HG03521 (cell line): ENCODE results near the gene GRID1.
"Not testable (repeated sequence)": the region's sequence is repeated elsewhere in the genome, so short reads cannot be mapped to it uniquely, and the experiment has no call there.

ENCODE experiments used
- ATAC-seq: cut with Tn5 transposase; IDR thresholded peaks from one replicate; pipeline ENCODE4 v1.9.1; 2021; ENCODE audit warnings: mild to moderate bottlenecking, moderate library complexity; ENCODE audit not compliant: unreplicated experiment

GRID1 gene

GRCh38 chr10:86256690-86257315 lies 109.8 kb downstream of the GRID1 start:
- ATAC-seq, result no peak

GRCh38 chr10:86255405-86256251 lies 111.0 kb downstream of the GRID1 start:
- no peak for ATAC-seq

GRCh38 chr10:86254526-86255174 lies 111.9 kb downstream of the GRID1 start:
- ATAC-seq, result no peak

GRCh38 chr10:86254081-86254480 lies 112.5 kb downstream of the GRID1 start:
- no peak for ATAC-seq

GRCh38 chr10:86253091-86254072 lies 113.2 kb downstream of the GRID1 start:
- no peak for ATAC-seq

- no peak for ATAC-seq
Measured at GRCh38 chr10:86252556-86252955, 114.0 kb downstream of the GRID1 start.

GRCh38 chr10:86252079-86252478 lies 114.5 kb downstream of the GRID1 start:
- no peak for ATAC-seq

- ATAC-seq, result no peak
Measured at GRCh38 chr10:86251426-86251825, 115.2 kb downstream of the GRID1 start.

GRCh38 chr10:86250399-86250798 lies 116.2 kb downstream of the GRID1 start:
- ATAC-seq, result no peak

- ATAC-seq, result no peak
Measured at GRCh38 chr10:86249794-86250193, 116.8 kb downstream of the GRID1 start.

- ATAC-seq, result no peak
Measured at GRCh38 chr10:86248062-86248461, 118.5 kb downstream of the GRID1 start.

GRCh38 chr10:86247588-86247987 lies 119.0 kb downstream of the GRID1 start:
- no peak for ATAC-seq

- no peak for ATAC-seq
Measured at GRCh38 chr10:86247073-86247472, 119.5 kb downstream of the GRID1 start.

- ATAC-seq, result no peak
Measured at GRCh38 chr10:86246279-86246940, 120.2 kb downstream of the GRID1 start.

- ATAC-seq, result no peak
Measured at GRCh38 chr10:86245015-86245394, 121.6 kb downstream of the GRID1 start.

- no peak for ATAC-seq
Measured at GRCh38 chr10:86244297-86245014, 122.1 kb downstream of the GRID1 start.

- ATAC-seq, result no peak
Measured at GRCh38 chr10:86243651-86244155, 122.9 kb downstream of the GRID1 start.

- no peak for ATAC-seq
Measured at GRCh38 chr10:86242761-86243160, 123.8 kb downstream of the GRID1 start.

GRCh38 chr10:86238089-86238488 lies 128.5 kb downstream of the GRID1 start:
- ATAC-seq, result not testable (repeated sequence)
